HepG2 (cell line): Measurements from ENCODE around the gene ZNF880. TPM values are rescaled to one million over a fixed set of nuclear protein-coding genes. Genes with fewer than 3 reads are reported as not detected.

Source experiments
- ATAC-seq: fragments of 200-7000 bp; cut with Tn5 transposase; 3 replicates; pipeline ENCODE4 v1.9.1; 2020; ENCODE audit warnings: mild to moderate bottlenecking, moderate library complexity
- BruUV-seq: library from RNA; stranded (reverse); fragments of 400-500 nt; replicated peaks from 2 replicates; lab custom pipeline; 2021; lab: Mats Ljungman, UMichigan
- CTCF ChIA-PET: fragments of 300-600 bp; formaldehyde crosslinking; extraction: SDS; loops from one replicate; lab custom pipeline; 2021; ENCODE audit warnings: low total read pairs, inconsistent platforms, low intra/inter-chr PET ratio; lab: Yijun Ruan, JAX
- POLR2A ChIA-PET: fragments of 350-600 bp; sonication (Branson Sonifier 250); formaldehyde crosslinking; loops from one replicate; lab custom pipeline; 2020; ENCODE audit warnings: antibody characterized with exemption, inconsistent platforms; lab: Yijun Ruan, JAX
- DNase-seq: peaks from one replicate; pipeline ENCODE4 v3.0.0-alpha.2; 2015; ENCODE audit warnings: low spot score
- FAIRE-seq: peaks from 3 replicates; lab custom pipeline; 2011; peaks lifted over from hg19 to GRCh38; lab: Jason Lieb, UNC
- H2AFZ ChIP-seq: one replicate; pipeline ENCODE4 v1.6.1; 2011; ENCODE audit warnings: low read length, inconsistent platforms
- H3K27ac ChIP-seq: fragments of 300-600 bp; 3 replicates; pipeline ENCODE4 v1.8.0; 2011; ENCODE audit warnings: mixed run types, mild to moderate bottlenecking, mixed read lengths, low read length, inconsistent platforms; ENCODE audit not compliant: insufficient read depth; ENCODE audit errors: extremely low read length
- H3K27me3 ChIP-seq, 2 experiments: fragments of 200-600 bp in 1 of 2; 2 replicates in 1 of 2; 3 replicates in 1 of 2; pipeline versions ENCODE4 v1.6.0 to v1.8.0; 2011; ENCODE audit warnings: low read length in 2 of 2, mild to moderate bottlenecking in 2 of 2, moderate library complexity in 2 of 2, inconsistent platforms in 1 of 2; ENCODE audit not compliant: insufficient read depth in 2 of 2, control insufficient read depth in 1 of 2
- H3K36me3 ChIP-seq, 2 experiments: fragments of 200-600 bp in 1 of 2; replicated peaks in 1 of 2; 2 replicates in 1 of 2; 3 replicates in 1 of 2; pipeline versions ENCODE4 v1.5.1 to v1.8.0; 2011; ENCODE audit warnings: low read length in 2 of 2, inconsistent platforms in 1 of 2; ENCODE audit not compliant: insufficient read depth in 2 of 2, control insufficient read depth in 1 of 2
- H3K4me1 ChIP-seq: 2 replicates; pipeline ENCODE4 v1.5.1; 2012; ENCODE audit warnings: low read length, inconsistent platforms; ENCODE audit not compliant: insufficient read depth
- H3K4me2 ChIP-seq: 2 replicates; pipeline ENCODE4 v1.6.0; 2011; ENCODE audit warnings: low read depth, low read length, inconsistent platforms
- H3K4me3 ChIP-seq, 3 experiments: fragments of 200-600 bp in 1 of 3; sonication (generic), shearing (Covaris generic) in 1 of 3; replicated peaks in 1 of 3; 2 replicates each; pipeline ENCODE4 v1.5.1; 2011 to 2016; ENCODE audit warnings: low read length in 3 of 3, inconsistent platforms in 2 of 3, low read depth in 2 of 3, mild to moderate bottlenecking in 2 of 3, control low read depth in 1 of 3, mixed read lengths in 1 of 3; ENCODE audit not compliant: insufficient read depth in 1 of 3
- H3K79me2 ChIP-seq: one replicate; pipeline ENCODE4 v1.6.1; 2011; ENCODE audit warnings: low read length, inconsistent platforms; ENCODE audit not compliant: insufficient read depth
- H3K9ac ChIP-seq: 2 replicates; pipeline ENCODE4 v1.6.0; 2011; ENCODE audit warnings: mild to moderate bottlenecking, low read depth, low read length, inconsistent platforms; ENCODE audit not compliant: insufficient read depth
- H3K9me3 ChIP-seq: 2 replicates; pipeline ENCODE4 v1.5.1; 2012; ENCODE audit warnings: mild to moderate bottlenecking, low read length
- H4K20me1 ChIP-seq: 2 replicates; pipeline ENCODE4 v1.6.0; 2011; ENCODE audit warnings: inconsistent platforms, mild to moderate bottlenecking, low read length, moderate library complexity; ENCODE audit not compliant: insufficient read depth
- BRF2 ChIP-seq: sonication (generic); formaldehyde crosslinking; IDR thresholded peaks from 2 replicates; pipeline ENCODE4 v1.8.1; 2022; ENCODE audit warnings: mild to moderate bottlenecking, missing genetic modification reagents
- CENPT ChIP-seq: sonication (generic); formaldehyde crosslinking; IDR thresholded peaks from 2 replicates; pipeline ENCODE4 v1.8.0; 2022; ENCODE audit warnings: low read depth, mild to moderate bottlenecking, moderate library complexity, missing genetic modification reagents
- HBP1 ChIP-seq: IDR thresholded peaks from 2 replicates; pipeline ENCODE4 v1.6.1; 2016; ENCODE audit warnings: low read depth, control low read depth
- MYC ChIP-seq: sonication (generic); formaldehyde crosslinking; IDR thresholded peaks from 2 replicates; pipeline ENCODE4 v1.9.0; 2021; ENCODE audit warnings: missing genetic modification reagents, borderline replicate concordance
- REPIN1 ChIP-seq: sonication (generic); formaldehyde crosslinking; IDR thresholded peaks from 2 replicates; pipeline ENCODE4 v1.8.0; 2022; ENCODE audit warnings: missing genetic modification reagents, low read depth, mild to moderate bottlenecking, borderline replicate concordance
- SCMH1 ChIP-seq: sonication (generic); formaldehyde crosslinking; IDR thresholded peaks from 2 replicates; pipeline ENCODE4 v1.9.0; 2021; ENCODE audit warnings: missing genetic modification reagents, mild to moderate bottlenecking, borderline replicate concordance
- SRSF9 ChIP-seq: fragments of 200-400 bp; formaldehyde crosslinking; IDR thresholded peaks from 2 replicates; pipeline ENCODE4 v1.6.1; 2018; ENCODE audit warnings: borderline replicate concordance, mild to moderate bottlenecking, low read depth, low read length; ENCODE audit not compliant: insufficient read depth, poor library complexity, severe bottlenecking
- TBX3 ChIP-seq: fragments of 450-650 bp; IDR thresholded peaks from 2 replicates; pipeline ENCODE4 v1.6.1; 2017; ENCODE audit warnings: antibody characterized with exemption, mild to moderate bottlenecking, inconsistent platforms, borderline replicate concordance
- THYN1 ChIP-seq: sonication (generic); formaldehyde crosslinking; IDR thresholded peaks from 2 replicates; pipeline ENCODE4 v1.8.1; 2023; ENCODE audit warnings: low read depth, mild to moderate bottlenecking, moderate library complexity, missing genetic modification reagents, borderline replicate concordance
- ZFP36L2 ChIP-seq: sonication (generic); formaldehyde crosslinking; IDR thresholded peaks from 2 replicates; pipeline ENCODE4 v1.4.0; 2020; ENCODE audit warnings: missing genetic modification reagents
- ZNF251 ChIP-seq: sonication (generic); formaldehyde crosslinking; IDR thresholded peaks from 2 replicates; pipeline ENCODE4 v1.9.0; 2021; ENCODE audit warnings: mild to moderate bottlenecking, missing genetic modification reagents
- ZNF317 ChIP-seq: sonication (generic); formaldehyde crosslinking; IDR thresholded peaks from 2 replicates; pipeline ENCODE4 v1.5.0; 2020; ENCODE audit warnings: mild to moderate bottlenecking, missing genetic modification reagents
- ZNF580 ChIP-seq: IDR thresholded peaks from 2 replicates; pipeline ENCODE4 v1.6.1; 2016; ENCODE audit warnings: low read depth, borderline replicate concordance
- ZNF589 ChIP-seq: sonication (generic); formaldehyde crosslinking; conservative IDR thresholded peaks from 2 replicates; pipeline ENCODE4 v1.8.0; 2022; ENCODE audit warnings: mild to moderate bottlenecking, moderate library complexity, missing genetic modification reagents
- ZNF674 ChIP-seq: sonication (generic); formaldehyde crosslinking; IDR thresholded peaks from 2 replicates; pipeline ENCODE4 v1.5.0; 2020; ENCODE audit warnings: low read depth, mild to moderate bottlenecking, missing genetic modification reagents
- WGBS: methylation state at CpG from one replicate; pipeline ENCODE4 v1.1.6; 2017; ENCODE audit warnings: low lambda C conversion rate; 5-methylcytosine and 5-hydroxymethylcytosine counted together
- in situ Hi-C: cut with HindIII; loops from 2 replicates; pipeline ENCODE4 v1.10.0; 2017; ENCODE audit warnings: low pct_unique_long_range_greater_than_20kb; ENCODE audit not compliant: extremely low pct_ligation_motif_present
- intact Hi-C: fragments of 100-400 bp; cut with micrococcal nuclease; formaldehyde crosslinking; loops from one replicate; pipeline ENCODE4 v1.10.0; 2022; ENCODE audit not compliant: unreplicated experiment
- polyA plus RNA-seq, 8 experiments: library from polyadenylated mRNA; depleted of rRNA in 3 of 8; stranded (reverse) in 7 of 8; unstranded in 1 of 8; fragments of >200 nt; fragmentation: Illumina TruSeq in 4 of 8; extraction: Trizol in 4 of 8; gene quantifications; 2 replicates each; pipeline versions ENCODE4 v1.2.1 to v1.2.3, GENCODE V29; 2011 to 2016; ENCODE audit warnings: low read depth in 4 of 8, missing spikeins in 1 of 8, mixed read lengths in 1 of 8; ENCODE audit not compliant: insufficient read depth in 1 of 8
- total RNA-seq, 5 experiments: library from RNA; depleted of rRNA; stranded (reverse); fragments of >200 nt; fragmentation: Illumina TruSeq; extraction: Trizol; gene quantifications; 2 replicates each; pipeline ENCODE4 v1.2.3, GENCODE V29; 2016; ENCODE audit warnings: low read depth in 1 of 5

Gene ZNF880
- total and polyA plus RNA-seq, 2 of the 13 experiments (the other 11 are each of a cell fraction or from before 2014, with no cell fraction given), result 0.03 to 0.18 TPM

- TF ChIP-seq BRF2 (CRISPR knock-in tag), result no peak
- no peak for TF ChIP-seq TBX3
- TF ChIP-seq ZNF589, result no peak
- no peak for TF ChIP-seq ZNF674 (CRISPR knock-in tag)
- TF ChIP-seq ZFP36L2 (CRISPR knock-in tag), result no peak
Observed at GRCh38 chr19:52369559-52370340, at the start of gene ZNF880 (continued).

GRCh38 chr19:52322429-52322828 is 47.3 kb upstream of the ZNF880 start:
- H3K27me3 ChIP-seq, result no peaks in the 10 kb centered on the region
- 95% methylated on average over 6 of the region's 6 CpGs for WGBS
- no peaks in the 10 kb centered on the region for H3K79me2 ChIP-seq
- no peak overlapping the region for H3K9ac ChIP-seq
- no peak for ATAC-seq
- H3K36me3 ChIP-seq, result peaks cover 19 to 61% of the 10 kb centered on the region in 2 experiments
- no peaks in the 10 kb centered on the region for H3K4me1 ChIP-seq
- TF ChIP-seq SCMH1 (CRISPR knock-in tag) (no peak), CENPT (CRISPR knock-in tag) (no peak), ZNF580 (CRISPR knock-in tag) (no peak), REPIN1 (CRISPR knock-in tag) (no peak), HBP1 (CRISPR knock-in tag) (no peak), MYC (CRISPR knock-in tag) (no peak), ZNF317 (no peak), ZNF251 (CRISPR knock-in tag) (no peak), SRSF9 (no peak), THYN1 (CRISPR knock-in tag) (no peak)
- TF ChIP-seq, all 625 proteins: peak for 0
- intact Hi-C loops (loop anchor here (10.0 kb wide), 1 partner anchor 422 kb away; no protein-coding TSS in a partner anchor), in situ Hi-C loops (no loop called here)
- Histone ChIP-seq H3K27ac (no peak overlapping the region), H2AFZ (no peak overlapping the region), H3K4me3 (no peak overlapping the region), H4K20me1 (no peaks in the 10 kb centered on the region), H3K9me3 (peaks cover 99% of the 10 kb centered on the region), H3K4me2 (no peak overlapping the region)
- ChIA-PET CTCF (no interaction called here), POLR2A (no interaction called here)
- FAIRE-seq (no peak), DNase-seq (no peak)
- BruUV-seq, result no TSS peak
